Stimulated activated CD8-positive, alpha-beta memory T cell treated with anti-CD3 and anti-CD28 coated beads, Interleukin-7, amount 100 ng/mL, for 4 hours (primary cell): ENCODE results near the gene TLR10.

ENCODE experiments used
- DNase-seq, 2 donors: peaks; one replicate each; pipeline ENCODE4 v3.0.0-alpha.2; 2020; ENCODE audit warnings: low read depth in 2 of 2

The TLR10 gene

GRCh38 chr4:38730830-38731646 lies 51.8 kb downstream of the TLR10 start:
- DNase-seq = peak; percentile 57 to 63

- DNase-seq = no peak
These were observed 52.3 kb downstream of the TLR10 start for GRCh38 chr4:38730493-38730829.

GRCh38 chr4:38728631-38729141 lies 54.1 kb downstream of the TLR10 start:
- no peak for DNase-seq

- no peak for DNase-seq
These were observed 58.3 kb downstream of the TLR10 start for GRCh38 chr4:38724475-38724808.

- no peak for DNase-seq
These were observed 58.9 kb downstream of the TLR10 start for GRCh38 chr4:38723726-38724474.

- DNase-seq = no peak
These were observed 59.7 kb downstream of the TLR10 start for GRCh38 chr4:38723114-38723513.
